WTC11 (cell line): ENCODE results near the gene BIRC2. TPM values are rescaled to one million over a fixed set of nuclear protein-coding genes. Genes with fewer than 3 reads are reported as not detected.

Experiments used
- ATAC-seq: fragments of 200-7000 bp; cut with Tn5 transposase; 2 replicates; pipeline ENCODE4 v1.10.0; 2021; ENCODE audit warnings: mild to moderate bottlenecking, moderate library complexity
- CTCF ChIA-PET: fragments of 300-600 bp; sonication (Branson Sonifier 250); formaldehyde crosslinking; loops from one replicate; lab custom pipeline; 2021; ENCODE audit warnings: antibody characterized with exemption; lab: Charles Lee
- POLR2A ChIA-PET: fragments of 350-600 bp; sonication (Branson Sonifier 250); formaldehyde crosslinking; loops from one replicate; lab custom pipeline; 2021; ENCODE audit warnings: antibody characterized with exemption; lab: Charles Lee
- DNase-seq: peaks from one replicate; pipeline ENCODE4 v3.0.0; 2021; ENCODE audit warnings: low spot score
- H3K27ac Mint-ChIP-seq: 2 replicates; pipeline ENCODE4 v1.8.0; 2021; ENCODE audit warnings: mixed read lengths
- H3K27me3 Mint-ChIP-seq: 2 replicates; pipeline ENCODE4 v1.8.0; 2021; ENCODE audit warnings: low read depth, mild to moderate bottlenecking, moderate library complexity, mixed read lengths
- H3K36me3 Mint-ChIP-seq: 2 replicates; pipeline ENCODE4 v1.8.0; 2021; ENCODE audit warnings: mixed read lengths
- H3K4me1 Mint-ChIP-seq: 2 replicates; pipeline ENCODE4 v1.8.0; 2022; ENCODE audit warnings: mixed read lengths
- H3K4me3 Mint-ChIP-seq: 2 replicates; pipeline ENCODE4 v1.8.0; 2021; ENCODE audit warnings: mild to moderate bottlenecking, moderate library complexity, mixed read lengths
- H3K9me3 Mint-ChIP-seq: 2 replicates; pipeline ENCODE4 v1.8.0; 2021; ENCODE audit warnings: mixed read lengths
- CDX4 ChIP-seq: fragments of 250-450 bp; sonication (Bioruptor Pico); IDR thresholded peaks from 2 replicates; pipeline ENCODE4 v1.9.0; 2021; ENCODE audit warnings: moderate library complexity, mild to moderate bottlenecking, inconsistent platforms, borderline replicate concordance
- CTCF ChIP-seq: fragments of 200-600 bp; IDR thresholded peaks from 2 replicates; pipeline ENCODE4 v1.8.0; 2022; ENCODE audit warnings: antibody characterized with exemption
- FOXK1 ChIP-seq: sonication (generic); formaldehyde crosslinking; IDR thresholded peaks from 2 replicates; pipeline ENCODE4 v1.8.0; 2022; ENCODE audit warnings: mild to moderate bottlenecking, moderate library complexity, missing genetic modification reagents
- GRHL2 ChIP-seq: fragments of 250-450 bp; sonication (Bioruptor Pico); IDR thresholded peaks from 2 replicates; pipeline ENCODE4 v1.8.0; 2022; ENCODE audit warnings: mild to moderate bottlenecking, moderate library complexity; ENCODE audit not compliant: insufficient replicate concordance, severe bottlenecking
- HMGA2 ChIP-seq: fragments of 250-450 bp; sonication (Bioruptor Pico); IDR thresholded peaks from 2 replicates; pipeline ENCODE4 v1.4.0; 2021; ENCODE audit warnings: mild to moderate bottlenecking, moderate library complexity
- HMGXB4 ChIP-seq: sonication (generic); formaldehyde crosslinking; IDR thresholded peaks from 2 replicates; pipeline ENCODE4 v1.8.1; 2023; ENCODE audit warnings: mild to moderate bottlenecking, moderate library complexity, missing genetic modification reagents
- RELA ChIP-seq: sonication (generic); formaldehyde crosslinking; IDR thresholded peaks from 2 replicates; pipeline ENCODE4 v1.8.1; 2022; ENCODE audit warnings: missing genetic modification reagents, mild to moderate bottlenecking, borderline replicate concordance
- STAT6 ChIP-seq: sonication (generic); formaldehyde crosslinking; conservative IDR thresholded peaks from 2 replicates; pipeline ENCODE4 v1.8.1; 2023; ENCODE audit warnings: mild to moderate bottlenecking, low read depth, missing genetic modification reagents, moderate library complexity
- ZNF281 ChIP-seq: sonication (generic); formaldehyde crosslinking; IDR thresholded peaks from 2 replicates; pipeline ENCODE4 v1.8.0; 2023; ENCODE audit warnings: mild to moderate bottlenecking, missing genetic modification reagents
- ZNF671 ChIP-seq: fragments of 250-450 bp; sonication (Bioruptor Pico); IDR thresholded peaks from 2 replicates; pipeline ENCODE4 v1.8.0; 2021; ENCODE audit warnings: mild to moderate bottlenecking
- total RNA-seq: library from RNA; stranded (reverse); gene quantifications from 3 replicates; pipeline ENCODE4 v1.2.3, GENCODE V29; 2021
- TF ChIP-seq, protein P1 (sequence below): sonication (generic); formaldehyde crosslinking; IDR thresholded peaks from 2 replicates; pipeline ENCODE4 v1.8.1; 2023; ENCODE audit warnings: mild to moderate bottlenecking, missing genetic modification reagents, borderline replicate concordance
- TF ChIP-seq, protein P2 (sequence below): sonication (generic); formaldehyde crosslinking; IDR thresholded peaks from 2 replicates; pipeline ENCODE4 v1.8.0; 2023; ENCODE audit warnings: missing genetic modification reagents
- TF ChIP-seq, protein P3 (sequence below): sonication (generic); formaldehyde crosslinking; IDR thresholded peaks from 2 replicates; pipeline ENCODE4 v1.8.0; 2022; ENCODE audit warnings: mild to moderate bottlenecking, missing genetic modification reagents
- TF ChIP-seq, protein P4 (sequence below): fragments of 250-450 bp; sonication (Bioruptor Pico); IDR thresholded peaks from 2 replicates; pipeline ENCODE4 v1.8.0; 2021; ENCODE audit warnings: mild to moderate bottlenecking

The BIRC2 gene
- total RNA-seq, 1 experiment from 2014 or later: 22.3 TPM

GRCh38 chr11:102406099-102406498, 59.1 kb downstream of the BIRC2 start (continued):
- no peak for TF ChIP-seq HMGXB4 (CRISPR knock-in tag)

- ATAC-seq: no peak
- peaks cover 10% of the 10 kb centered on the region for H3K4me1 Mint-ChIP-seq
- no peaks in the 10 kb centered on the region for H3K9me3 Mint-ChIP-seq
- H3K27me3 Mint-ChIP-seq: no peaks in the 10 kb centered on the region
- no peak overlapping the region for H3K27ac Mint-ChIP-seq
- ChIA-PET CTCF (interaction anchor here (0.6 to 4.1 kb wide), 6 partner anchors 17 to 447 kb away, joined by 3 to 26 read pairs (median 4); no protein-coding TSS in a partner anchor), POLR2A (no interaction called here)
- H3K36me3 Mint-ChIP-seq: peaks cover 4% of the 10 kb centered on the region
- no peak overlapping the region for H3K4me3 Mint-ChIP-seq
- DNase-seq: no peak
- TF ChIP-seq CDX4 (CRISPR knock-in tag) (no peak), ZNF671 (CRISPR knock-in tag) (no peak), STAT6 (no peak), ZNF281 (CRISPR knock-in tag) (no peak), GRHL2 (CRISPR knock-in tag) (no peak), HMGA2 (no peak), CTCF (no peak), RELA (CRISPR knock-in tag) (no peak), FOXK1 (no peak), HMGXB4 (CRISPR knock-in tag) (no peak)
- TF ChIP-seq, protein P1, sequence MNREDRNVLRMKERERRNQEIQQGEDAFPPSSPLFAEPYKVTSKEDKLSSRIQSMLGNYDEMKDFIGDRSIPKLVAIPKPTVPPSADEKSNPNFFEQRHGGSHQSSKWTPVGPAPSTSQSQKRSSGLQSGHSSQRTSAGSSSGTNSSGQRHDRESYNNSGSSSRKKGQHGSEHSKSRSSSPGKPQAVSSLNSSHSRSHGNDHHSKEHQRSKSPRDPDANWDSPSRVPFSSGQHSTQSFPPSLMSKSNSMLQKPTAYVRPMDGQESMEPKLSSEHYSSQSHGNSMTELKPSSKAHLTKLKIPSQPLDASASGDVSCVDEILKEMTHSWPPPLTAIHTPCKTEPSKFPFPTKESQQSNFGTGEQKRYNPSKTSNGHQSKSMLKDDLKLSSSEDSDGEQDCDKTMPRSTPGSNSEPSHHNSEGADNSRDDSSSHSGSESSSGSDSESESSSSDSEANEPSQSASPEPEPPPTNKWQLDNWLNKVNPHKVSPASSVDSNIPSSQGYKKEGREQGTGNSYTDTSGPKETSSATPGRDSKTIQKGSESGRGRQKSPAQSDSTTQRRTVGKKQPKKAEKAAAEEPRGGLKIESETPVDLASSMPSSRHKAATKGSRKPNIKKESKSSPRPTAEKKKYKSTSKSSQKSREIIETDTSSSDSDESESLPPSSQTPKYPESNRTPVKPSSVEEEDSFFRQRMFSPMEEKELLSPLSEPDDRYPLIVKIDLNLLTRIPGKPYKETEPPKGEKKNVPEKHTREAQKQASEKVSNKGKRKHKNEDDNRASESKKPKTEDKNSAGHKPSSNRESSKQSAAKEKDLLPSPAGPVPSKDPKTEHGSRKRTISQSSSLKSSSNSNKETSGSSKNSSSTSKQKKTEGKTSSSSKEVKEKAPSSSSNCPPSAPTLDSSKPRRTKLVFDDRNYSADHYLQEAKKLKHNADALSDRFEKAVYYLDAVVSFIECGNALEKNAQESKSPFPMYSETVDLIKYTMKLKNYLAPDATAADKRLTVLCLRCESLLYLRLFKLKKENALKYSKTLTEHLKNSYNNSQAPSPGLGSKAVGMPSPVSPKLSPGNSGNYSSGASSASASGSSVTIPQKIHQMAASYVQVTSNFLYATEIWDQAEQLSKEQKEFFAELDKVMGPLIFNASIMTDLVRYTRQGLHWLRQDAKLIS: no peak
- TF ChIP-seq, protein P2, sequence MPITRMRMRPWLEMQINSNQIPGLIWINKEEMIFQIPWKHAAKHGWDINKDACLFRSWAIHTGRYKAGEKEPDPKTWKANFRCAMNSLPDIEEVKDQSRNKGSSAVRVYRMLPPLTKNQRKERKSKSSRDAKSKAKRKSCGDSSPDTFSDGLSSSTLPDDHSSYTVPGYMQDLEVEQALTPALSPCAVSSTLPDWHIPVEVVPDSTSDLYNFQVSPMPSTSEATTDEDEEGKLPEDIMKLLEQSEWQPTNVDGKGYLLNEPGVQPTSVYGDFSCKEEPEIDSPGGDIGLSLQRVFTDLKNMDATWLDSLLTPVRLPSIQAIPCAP: no peak
- TF ChIP-seq, protein P3, sequence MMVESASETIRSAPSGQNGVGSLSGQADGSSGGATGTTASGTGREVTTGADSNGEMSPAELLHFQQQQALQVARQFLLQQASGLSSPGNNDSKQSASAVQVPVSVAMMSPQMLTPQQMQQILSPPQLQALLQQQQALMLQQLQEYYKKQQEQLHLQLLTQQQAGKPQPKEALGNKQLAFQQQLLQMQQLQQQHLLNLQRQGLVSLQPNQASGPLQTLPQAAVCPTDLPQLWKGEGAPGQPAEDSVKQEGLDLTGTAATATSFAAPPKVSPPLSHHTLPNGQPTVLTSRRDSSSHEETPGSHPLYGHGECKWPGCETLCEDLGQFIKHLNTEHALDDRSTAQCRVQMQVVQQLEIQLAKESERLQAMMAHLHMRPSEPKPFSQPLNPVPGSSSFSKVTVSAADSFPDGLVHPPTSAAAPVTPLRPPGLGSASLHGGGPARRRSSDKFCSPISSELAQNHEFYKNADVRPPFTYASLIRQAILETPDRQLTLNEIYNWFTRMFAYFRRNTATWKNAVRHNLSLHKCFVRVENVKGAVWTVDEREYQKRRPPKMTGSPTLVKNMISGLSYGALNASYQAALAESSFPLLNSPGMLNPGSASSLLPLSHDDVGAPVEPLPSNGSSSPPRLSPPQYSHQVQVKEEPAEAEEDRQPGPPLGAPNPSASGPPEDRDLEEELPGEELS (CRISPR knock-in tag): no peak
- TF ChIP-seq, protein P4, sequence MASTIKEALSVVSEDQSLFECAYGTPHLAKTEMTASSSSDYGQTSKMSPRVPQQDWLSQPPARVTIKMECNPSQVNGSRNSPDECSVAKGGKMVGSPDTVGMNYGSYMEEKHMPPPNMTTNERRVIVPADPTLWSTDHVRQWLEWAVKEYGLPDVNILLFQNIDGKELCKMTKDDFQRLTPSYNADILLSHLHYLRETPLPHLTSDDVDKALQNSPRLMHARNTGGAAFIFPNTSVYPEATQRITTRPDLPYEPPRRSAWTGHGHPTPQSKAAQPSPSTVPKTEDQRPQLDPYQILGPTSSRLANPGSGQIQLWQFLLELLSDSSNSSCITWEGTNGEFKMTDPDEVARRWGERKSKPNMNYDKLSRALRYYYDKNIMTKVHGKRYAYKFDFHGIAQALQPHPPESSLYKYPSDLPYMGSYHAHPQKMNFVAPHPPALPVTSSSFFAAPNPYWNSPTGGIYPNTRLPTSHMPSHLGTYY (CRISPR knock-in tag): no peak
Observed at GRCh38 chr11:102407901-102408300, 60.9 kb downstream of the BIRC2 start.
